GM21717 (cell line): ENCODE data around the gene IL1RAPL1.

ENCODE experiments used
- ATAC-seq: cut with Tn5 transposase; IDR thresholded peaks from one replicate; pipeline ENCODE4 v1.9.1; 2021; ENCODE audit warnings: mild to moderate bottlenecking, moderate library complexity; ENCODE audit not compliant: unreplicated experiment

IL1RAPL1 gene

DNA sequence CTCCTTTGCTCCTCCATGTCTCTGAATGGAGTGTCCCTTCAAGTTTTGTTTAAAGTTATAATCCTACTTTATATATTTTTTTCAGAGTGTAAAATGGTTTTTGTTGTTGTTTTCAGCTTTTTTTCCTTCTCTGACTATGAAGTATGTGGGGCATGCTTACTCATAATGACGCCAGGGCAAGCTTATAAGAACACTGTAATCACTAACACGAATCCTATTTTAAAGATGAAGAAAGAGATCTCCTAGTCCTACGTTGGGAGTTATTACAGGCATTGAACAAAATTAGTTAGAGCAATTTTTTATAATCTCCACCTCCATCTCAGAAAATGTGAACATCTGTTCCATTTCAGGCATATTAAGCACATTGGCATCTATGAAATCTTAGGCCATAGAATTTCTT lies 1360.0 kb downstream of the IL1RAPL1 start:
- no peak for ATAC-seq

- ATAC-seq = no peak
Measured at GRCh38 chrX:29948653-29949052, 1361.4 kb downstream of the IL1RAPL1 start.

- ATAC-seq = no peak
Measured at GRCh38 chrX:29952016-29952415, 1364.8 kb downstream of the IL1RAPL1 start.

GRCh38 chrX:29962061-29962460 lies 1374.8 kb downstream of the IL1RAPL1 start:
- no peak for ATAC-seq

- no peak for ATAC-seq
Measured at GRCh38 chrX:29965634-29966033, 1378.4 kb downstream of the IL1RAPL1 start.

DNA sequence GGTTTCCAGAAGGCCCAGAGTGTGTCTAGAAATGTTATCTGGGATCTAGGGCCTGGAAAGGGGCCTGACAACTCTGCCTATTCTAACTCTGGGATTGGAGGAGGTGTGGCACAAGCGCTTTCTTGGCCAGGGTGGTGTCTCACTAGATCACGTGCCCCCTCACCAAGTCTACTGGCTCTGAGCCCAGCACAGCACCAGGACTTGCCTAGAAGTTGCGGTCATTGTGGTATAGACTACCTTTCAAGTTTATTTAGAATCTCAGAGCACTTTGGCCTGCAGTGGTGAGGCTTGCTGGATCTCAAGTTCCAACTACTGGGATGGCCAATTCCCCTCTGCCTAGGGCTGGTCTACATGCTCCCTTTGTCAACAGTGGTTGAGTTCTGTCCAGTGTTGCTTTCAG lies 1404.8 kb downstream of the IL1RAPL1 start:
- no peak for ATAC-seq

GRCh38 chrX:30005813-30006212 lies 1418.6 kb downstream of the IL1RAPL1 start:
- ATAC-seq = no peak
